Measurements from ENCODE around the gene DOLPP1.
A peak's percentile ranks its signal among the peaks of the same experiment; 100 is the strongest.
"Not testable (repeated sequence)": the region's sequence is repeated elsewhere in the genome, so short reads cannot be mapped to it uniquely, and the experiment has no call there.

The DOLPP1 gene

DNA sequence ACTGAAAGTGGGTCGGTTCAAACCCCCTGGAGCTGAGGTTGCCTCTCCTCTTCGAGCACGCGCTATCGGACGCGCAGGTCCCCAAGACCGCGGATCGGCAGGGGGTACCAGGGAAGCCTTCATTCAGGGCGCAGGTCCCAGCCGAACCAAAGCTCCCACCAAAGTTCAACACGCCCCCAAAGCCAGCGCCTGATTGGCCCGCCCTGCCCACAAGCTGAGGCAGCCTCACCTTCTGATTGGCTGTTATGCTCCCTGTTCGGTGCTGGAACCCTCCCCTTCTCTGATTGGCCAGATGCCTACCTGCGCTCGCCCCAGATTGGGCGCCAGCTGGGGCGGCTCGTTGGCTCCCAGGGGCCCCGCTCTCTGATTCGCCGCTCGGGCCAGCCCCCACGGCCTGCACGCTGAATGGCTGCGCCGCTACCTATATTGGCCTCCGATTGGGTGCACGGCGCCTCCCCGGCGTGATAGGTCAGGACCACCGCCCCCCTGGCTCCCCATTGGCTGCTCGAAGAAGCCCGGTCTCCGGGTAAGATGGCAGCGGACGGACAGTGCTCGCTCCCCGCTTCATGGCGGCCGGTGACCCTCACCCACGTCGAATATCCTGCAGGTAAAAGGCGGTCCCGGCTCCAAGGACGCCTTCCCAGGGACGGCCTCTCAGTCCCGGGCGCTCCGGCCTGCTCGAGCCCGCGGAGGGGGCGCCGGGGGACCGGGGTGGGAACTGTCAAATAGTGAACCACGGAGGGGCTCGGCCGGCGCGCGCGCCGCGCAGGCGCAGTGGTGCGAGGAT lies at the start of gene DOLPP1:
TSS of gene DOLPP1 (plus strand) at position 511 of the 787 bp plus-strand sequence. CDS start at position 532, 21 bp downstream.
- peak; percentile 100 for DNase-seq

GRCh38 chr9:129031514-129031913 lies 49.4 kb upstream of the DOLPP1 start:
- no peak for DNase-seq

GRCh38 chr9:129032541-129033159 lies 48.3 kb upstream of the DOLPP1 start:
- no peak for DNase-seq

DNA sequence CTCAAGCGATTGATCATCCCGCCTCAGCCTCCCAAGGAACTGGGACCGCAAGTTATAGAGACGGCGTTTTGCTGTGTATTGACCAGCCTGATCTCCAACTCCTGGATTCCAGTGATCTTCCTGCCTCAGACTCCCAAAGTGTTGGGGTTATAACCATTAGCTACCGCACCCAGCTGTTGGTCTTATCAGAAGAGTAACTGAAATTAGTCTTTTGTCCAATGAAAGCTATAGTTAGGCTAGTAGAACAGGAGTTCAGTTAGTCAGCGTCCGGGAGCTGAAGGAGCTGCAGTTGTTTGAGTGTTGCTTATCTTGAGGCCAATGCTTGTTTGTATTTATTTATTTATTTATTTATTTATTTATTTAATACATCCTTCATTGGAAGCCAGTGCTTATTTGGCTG lies 47.7 kb upstream of the DOLPP1 start:
- DNase-seq: no peak

DNA sequence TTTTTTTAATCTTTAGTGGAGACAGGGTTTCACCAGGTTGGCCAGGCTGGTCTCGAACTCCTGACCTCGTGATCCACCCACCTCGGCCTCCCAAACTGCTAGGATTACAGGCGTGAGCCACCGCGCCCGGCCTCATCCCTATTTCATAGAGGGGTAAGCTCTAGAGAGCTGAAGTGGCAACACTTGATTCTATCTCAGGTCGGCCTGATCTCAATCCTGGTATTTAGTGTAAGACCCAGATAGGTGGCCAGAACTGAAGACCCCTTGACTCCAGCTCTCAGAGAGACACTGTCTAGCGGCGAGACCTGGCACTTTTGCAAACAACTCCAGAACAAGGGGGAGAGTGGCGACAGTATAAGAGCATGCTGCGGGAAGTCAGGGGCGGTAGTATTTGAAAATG lies 45.1 kb upstream of the DOLPP1 start:
- DNase-seq: not testable (repeated sequence)

GRCh38 chr9:129036241-129036922 lies 44.5 kb upstream of the DOLPP1 start, which contains the start of gene MIGA2:
Gene MIGA2, plus strand, starts transcription at chr9:129036626. Its CDS starts 3,969 bp downstream, at chr9:129040595.
- DNase-seq: peak; percentile 98

DNA sequence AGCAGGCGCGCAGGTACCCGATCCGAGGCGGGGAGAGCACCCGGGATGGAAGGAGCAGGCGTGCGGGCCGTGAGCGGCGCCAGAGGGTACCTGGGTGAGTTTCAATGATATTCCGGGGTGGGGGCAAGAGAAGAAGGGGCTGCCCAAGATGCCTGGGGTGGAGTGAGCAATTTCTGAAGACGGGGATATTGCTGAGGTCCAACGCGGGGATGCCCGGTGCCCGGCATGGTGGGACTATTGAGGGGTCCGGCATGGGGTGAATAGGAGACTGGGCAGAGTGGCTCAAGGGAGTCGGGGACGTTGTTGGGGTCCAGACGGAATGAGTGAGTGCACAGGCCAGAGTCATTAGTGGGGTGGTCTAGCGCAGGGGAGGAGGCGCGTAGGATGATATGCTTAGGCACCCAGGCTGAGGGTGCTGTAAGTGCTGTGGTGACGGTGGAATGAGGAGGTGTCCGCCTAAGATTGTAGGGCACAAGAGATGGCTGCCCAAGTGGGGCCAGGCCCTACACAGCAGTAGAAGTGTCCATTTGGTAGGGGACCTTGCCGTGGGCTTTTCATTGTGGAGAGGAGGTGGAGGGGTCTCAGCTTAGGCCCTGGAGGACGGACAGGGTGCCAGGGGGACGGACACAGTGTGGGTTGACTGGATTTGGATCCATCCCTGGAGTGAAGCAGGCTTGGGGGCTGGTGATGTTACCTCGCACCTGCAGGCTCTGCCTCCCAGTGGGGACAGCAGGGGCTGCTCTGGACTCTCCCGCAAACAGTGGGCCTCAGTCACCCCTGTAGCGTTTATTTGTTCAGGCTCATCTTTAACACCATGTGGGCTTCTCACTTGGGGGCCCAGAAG lies 43.8 kb upstream of the DOLPP1 start:
- DNase-seq: no peak

GRCh38 chr9:129037767-129038098 lies 43.2 kb upstream of the DOLPP1 start:
- DNase-seq: no peak

- DNase-seq: no peak
Observed at GRCh38 chr9:129038109-129038852, 42.6 kb upstream of the DOLPP1 start.

DNA sequence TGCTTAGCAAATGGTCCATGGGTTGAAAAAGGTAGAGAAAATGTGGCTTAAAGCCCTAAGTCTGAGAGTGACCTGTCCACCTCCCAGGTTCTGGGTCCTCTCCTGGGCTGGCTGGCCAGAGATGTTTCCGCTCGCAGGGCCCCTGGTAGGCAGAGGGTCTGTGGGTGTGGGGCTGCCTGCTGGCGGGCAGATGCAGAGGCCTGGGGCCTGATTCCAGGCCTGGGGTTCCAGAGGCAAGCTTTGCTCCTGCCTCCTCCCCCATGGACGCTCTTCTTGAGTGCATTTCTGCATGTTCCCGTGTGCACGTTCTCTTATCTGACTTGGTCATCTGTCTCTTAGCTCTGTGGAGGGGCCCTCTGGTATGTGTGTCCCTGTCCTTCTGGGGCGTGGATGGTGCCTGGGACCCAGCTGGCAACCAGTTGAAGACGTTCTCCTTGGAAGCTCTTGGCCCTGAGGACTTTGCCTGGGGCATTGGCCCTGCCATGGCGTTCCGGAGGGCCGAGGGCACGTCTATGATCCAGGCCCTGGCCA lies 40.7 kb upstream of the DOLPP1 start:
- no peak for DNase-seq

- no peak for DNase-seq
Observed at GRCh38 chr9:129042016-129042415, 38.9 kb upstream of the DOLPP1 start.

DNA sequence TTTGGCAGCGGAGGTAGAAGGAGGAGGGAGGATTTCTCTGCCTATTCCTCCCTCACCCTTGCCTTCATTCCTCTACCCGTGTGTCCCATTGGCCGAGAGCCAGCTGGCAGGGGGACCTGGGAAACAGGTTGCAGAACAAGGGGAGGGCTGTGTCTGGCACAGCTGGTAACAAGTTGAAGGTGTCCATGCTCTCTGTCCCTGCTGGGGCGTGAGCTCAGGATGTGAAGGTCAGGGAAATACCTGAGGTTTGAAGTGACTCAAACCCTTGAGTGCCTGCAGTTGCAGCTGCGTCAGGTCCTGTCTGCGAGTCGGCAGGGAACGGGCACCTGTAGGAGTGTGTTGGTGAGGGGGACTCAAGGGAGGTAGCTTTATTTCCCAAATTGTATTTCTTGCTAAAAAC lies 28.3 kb upstream of the DOLPP1 start:
- no peak for DNase-seq

- no peak for DNase-seq
Observed at GRCh38 chr9:129053020-129053419, 27.9 kb upstream of the DOLPP1 start.

DNA sequence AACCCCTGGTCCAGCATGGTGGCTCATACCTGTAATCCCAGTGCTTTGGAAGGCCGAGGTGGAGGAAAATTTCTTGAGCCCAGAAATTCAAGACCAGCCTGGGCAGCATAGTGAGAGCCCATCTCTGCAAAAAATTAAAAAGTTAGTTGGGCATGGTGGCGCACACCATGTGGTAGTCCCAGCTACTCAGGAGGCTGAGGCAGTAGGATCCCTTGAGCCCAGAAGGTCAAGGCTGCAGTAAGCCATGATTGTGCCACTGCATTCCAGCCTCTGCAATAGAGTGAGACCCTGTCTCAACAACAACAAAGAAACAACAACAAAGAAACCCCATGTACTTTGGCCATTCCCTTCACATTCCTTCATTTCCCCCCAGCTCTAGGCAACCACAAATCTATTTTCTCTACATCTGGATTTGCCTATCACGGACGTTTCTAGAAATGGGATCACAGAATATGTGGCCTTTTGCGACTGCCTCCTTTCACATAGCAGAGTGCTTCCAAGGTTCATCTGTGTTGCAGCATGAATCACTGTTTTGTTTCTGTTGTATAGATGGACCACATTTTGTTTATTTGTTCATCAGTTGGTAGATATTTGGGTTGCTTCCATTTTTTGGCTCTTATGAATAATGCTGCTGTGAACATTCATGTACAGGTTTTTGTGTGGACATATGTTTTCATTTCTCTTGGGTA lies 26.6 kb upstream of the DOLPP1 start:
- no peak for DNase-seq

- no peak for DNase-seq
Observed at GRCh38 chr9:129058965-129059795, 21.7 kb upstream of the DOLPP1 start.

GRCh38 chr9:129059796-129060785 lies 20.8 kb upstream of the DOLPP1 start:
- no peak for DNase-seq

DNA sequence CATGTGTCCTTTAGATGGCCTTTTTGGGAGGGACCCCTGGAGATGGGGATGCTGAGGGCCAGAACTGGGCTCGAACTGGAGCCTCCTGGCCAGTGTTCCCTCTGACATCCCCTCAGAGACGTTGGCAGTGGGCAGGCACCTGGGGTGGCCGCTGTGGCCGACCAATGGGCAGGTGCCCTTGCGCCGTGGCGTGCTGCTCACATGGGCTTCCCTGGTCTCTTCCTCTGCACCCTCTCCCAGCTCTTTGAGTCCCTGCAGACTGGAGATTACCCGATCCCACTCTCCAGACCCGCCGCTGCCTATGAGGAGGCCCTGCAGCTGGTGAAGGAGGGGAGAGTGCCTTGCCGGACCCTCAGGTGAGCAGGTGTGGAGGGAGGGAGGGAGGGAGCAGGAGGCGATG lies 19.9 kb upstream of the DOLPP1 start:
- DNase-seq: no peak

- DNase-seq: no peak
Observed at GRCh38 chr9:129063061-129063460, 17.9 kb upstream of the DOLPP1 start.

GRCh38 chr9:129064499-129064908 lies 16.4 kb upstream of the DOLPP1 start:
- DNase-seq: no peak
